SU-DHL-6 (cell line): ENCODE measurements around the gene GPAT3.

Experiments
- H2AFZ ChIP-seq: fragments of 200-600 bp; sonication (generic); 2 replicates; pipeline ENCODE4 v1.6.1; 2014; ENCODE audit warnings: low read depth, mild to moderate bottlenecking, moderate library complexity, mixed read lengths, antibody characterized with exemption, low read length; ENCODE audit not compliant: severe bottlenecking
- H3F3A ChIP-seq: fragments of 200-600 bp; shearing (Covaris generic); 2 replicates; pipeline ENCODE4 v1.6.0; 2016; ENCODE audit warnings: antibody characterized with exemption, mild to moderate bottlenecking; ENCODE audit not compliant: insufficient read depth
- H3K27ac ChIP-seq: fragments of 200-600 bp; sonication (generic); 2 replicates; pipeline ENCODE4 v1.5.1; 2016; ENCODE audit warnings: low read depth, mild to moderate bottlenecking, low read length, moderate library complexity, mixed read lengths
- H3K27me3 ChIP-seq: fragments of 200-600 bp; sonication (generic), shearing (Covaris generic); 2 replicates; pipeline ENCODE4 v1.6.0; 2014; ENCODE audit warnings: mild to moderate bottlenecking, low read length
- H3K36me3 ChIP-seq: fragments of 200-600 bp; sonication (generic); 2 replicates; pipeline ENCODE4 v1.6.1; 2014; ENCODE audit warnings: mild to moderate bottlenecking, low read length, mixed read lengths
- H3K4me2 ChIP-seq: fragments of 300-600, 200-600 bp; shearing (Covaris generic), sonication (generic); 2 replicates; pipeline ENCODE4 v1.6.0; 2014; ENCODE audit warnings: low read length, low read depth, mild to moderate bottlenecking; ENCODE audit not compliant: poor library complexity, severe bottlenecking
- H3K4me3 ChIP-seq: fragments of 200-600 bp; sonication (generic); 2 replicates; pipeline ENCODE4 v1.5.1; 2014; ENCODE audit warnings: antibody characterized with exemption, low read length, mild to moderate bottlenecking, mixed read lengths; ENCODE audit not compliant: insufficient read depth, poor library complexity, severe bottlenecking
- H3K79me2 ChIP-seq: fragments of 200-600 bp; sonication (generic); 2 replicates; pipeline ENCODE4 v1.6.1; 2014; ENCODE audit warnings: mild to moderate bottlenecking, low read length, moderate library complexity; ENCODE audit not compliant: insufficient read depth
- H3K9ac ChIP-seq: fragments of 200-600 bp; sonication (generic); 2 replicates; pipeline ENCODE4 v1.7.0; 2014; ENCODE audit warnings: mild to moderate bottlenecking, low read length
- H3K9me2 ChIP-seq: fragments of 200-600 bp; sonication (generic); replicated peaks from 2 replicates; pipeline ENCODE4 v1.6.1; 2014; ENCODE audit warnings: low read length; ENCODE audit not compliant: insufficient read depth
- H3K9me3 ChIP-seq: fragments of 200-600 bp; sonication (generic); 2 replicates; pipeline ENCODE4 v1.6.1; 2014; ENCODE audit warnings: low read length, mixed read lengths; ENCODE audit not compliant: insufficient read depth
- H4K20me1 ChIP-seq: fragments of 200-600 bp; sonication (generic); 2 replicates; pipeline ENCODE4 v1.6.1; 2014; ENCODE audit warnings: low read depth, mild to moderate bottlenecking, antibody characterized with exemption, low read length, moderate library complexity, mixed read lengths
- EZH2phosphoT487 ChIP-seq: fragments of 200-600 bp; sonication (generic), shearing (Covaris generic); conservative IDR thresholded peaks from 2 replicates; pipeline ENCODE4 v1.6.1; 2018; ENCODE audit warnings: mild to moderate bottlenecking, antibody characterized with exemption, low read length, moderate library complexity, mixed read lengths
- TF ChIP-seq, protein P1 (sequence below): fragments of 200-600 bp; sonication (generic); IDR thresholded peaks from one replicate; pipeline ENCODE4 v1.5.1; 2017; ENCODE audit warnings: antibody characterized with exemption, mild to moderate bottlenecking, low read length, moderate library complexity; ENCODE audit not compliant: insufficient read depth, poor library complexity, severe bottlenecking

GPAT3 gene

DNA sequence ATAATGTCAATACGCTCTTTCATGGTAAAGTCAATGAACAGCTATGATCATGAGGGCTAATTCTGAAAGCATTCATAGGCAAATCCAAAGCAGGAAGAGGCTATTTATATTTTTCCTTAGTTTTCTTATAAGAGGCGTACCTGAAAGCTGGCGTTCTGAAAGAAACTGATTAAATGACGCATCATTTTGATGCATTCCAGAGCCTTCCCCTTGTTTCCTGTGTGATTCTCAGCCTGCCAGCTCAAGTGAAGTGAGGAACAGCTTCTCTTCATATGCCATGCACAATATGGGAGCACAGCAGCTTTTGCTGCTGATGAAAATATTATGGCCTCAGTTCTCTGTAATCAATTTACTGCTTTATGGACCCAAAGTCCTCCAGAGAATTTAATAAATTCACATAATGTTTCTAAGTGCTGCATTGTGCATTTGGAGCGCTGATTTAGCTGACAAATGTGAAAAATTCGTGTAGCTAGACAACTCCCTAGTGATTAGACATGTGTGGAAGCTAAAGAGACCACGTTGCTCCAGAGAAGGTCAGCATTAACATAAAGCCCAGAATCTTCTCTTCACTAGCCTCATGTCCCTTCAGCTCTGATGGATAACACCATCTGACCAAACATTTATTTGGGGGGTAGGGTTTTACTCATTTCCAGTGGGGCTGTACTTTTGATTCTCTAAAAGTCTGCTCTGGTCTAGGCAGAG is 110.8 kb downstream of the GPAT3 start:
- TF ChIP-seq, protein P1, sequence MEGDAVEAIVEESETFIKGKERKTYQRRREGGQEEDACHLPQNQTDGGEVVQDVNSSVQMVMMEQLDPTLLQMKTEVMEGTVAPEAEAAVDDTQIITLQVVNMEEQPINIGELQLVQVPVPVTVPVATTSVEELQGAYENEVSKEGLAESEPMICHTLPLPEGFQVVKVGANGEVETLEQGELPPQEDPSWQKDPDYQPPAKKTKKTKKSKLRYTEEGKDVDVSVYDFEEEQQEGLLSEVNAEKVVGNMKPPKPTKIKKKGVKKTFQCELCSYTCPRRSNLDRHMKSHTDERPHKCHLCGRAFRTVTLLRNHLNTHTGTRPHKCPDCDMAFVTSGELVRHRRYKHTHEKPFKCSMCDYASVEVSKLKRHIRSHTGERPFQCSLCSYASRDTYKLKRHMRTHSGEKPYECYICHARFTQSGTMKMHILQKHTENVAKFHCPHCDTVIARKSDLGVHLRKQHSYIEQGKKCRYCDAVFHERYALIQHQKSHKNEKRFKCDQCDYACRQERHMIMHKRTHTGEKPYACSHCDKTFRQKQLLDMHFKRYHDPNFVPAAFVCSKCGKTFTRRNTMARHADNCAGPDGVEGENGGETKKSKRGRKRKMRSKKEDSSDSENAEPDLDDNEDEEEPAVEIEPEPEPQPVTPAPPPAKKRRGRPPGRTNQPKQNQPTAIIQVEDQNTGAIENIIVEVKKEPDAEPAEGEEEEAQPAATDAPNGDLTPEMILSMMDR: no peak
- TF ChIP-seq EZH2phosphoT487: no peak
- Histone ChIP-seq H3K4me2 (no peak overlapping the region), H3K27me3 (no peaks in the 10 kb centered on the region), H3K9ac (no peak overlapping the region), H3K4me3 (no peak overlapping the region), H3K9me3 (no peaks in the 10 kb centered on the region), H3K27ac (no peak overlapping the region), H2AFZ (no peak overlapping the region), H3K9me2 (no peaks in the 10 kb centered on the region), H4K20me1 (no peaks in the 10 kb centered on the region), H3K36me3 (no peaks in the 10 kb centered on the region), H3K79me2 (no peaks in the 10 kb centered on the region), H3F3A (no peaks in the 10 kb centered on the region)

DNA sequence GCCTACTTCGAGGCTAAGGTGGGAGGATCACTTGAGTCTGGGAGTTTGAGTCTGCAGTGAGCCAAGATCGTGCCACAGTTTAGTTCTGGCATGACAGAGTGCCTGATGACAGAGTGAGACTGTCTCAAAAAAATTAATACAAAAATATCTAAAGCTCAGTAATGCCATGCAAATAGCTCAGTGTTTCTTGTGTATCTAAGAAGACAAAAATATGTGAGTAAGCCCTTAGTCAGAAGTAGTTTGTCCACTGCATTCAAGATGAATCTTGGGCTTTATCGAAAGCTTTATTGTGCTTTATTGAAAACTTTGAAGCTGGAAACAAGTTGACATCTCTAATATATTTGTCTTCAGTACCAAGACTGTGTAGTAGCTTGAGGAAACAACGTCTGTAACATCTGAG is 115.9 kb downstream of the GPAT3 start:
- no peaks in the 10 kb centered on the region for H3K27me3 ChIP-seq
- H3K9me3 ChIP-seq: no peaks in the 10 kb centered on the region
- no peak overlapping the region for H2AFZ ChIP-seq
- H3F3A ChIP-seq: no peaks in the 10 kb centered on the region
- H3K9me2 ChIP-seq: no peaks in the 10 kb centered on the region
- H3K27ac ChIP-seq: no peak overlapping the region
- H3K79me2 ChIP-seq: no peaks in the 10 kb centered on the region
- H3K9ac ChIP-seq: no peak overlapping the region
- TF ChIP-seq, protein P1: no peak
- TF ChIP-seq EZH2phosphoT487: no peak
- no peak overlapping the region for H3K4me3 ChIP-seq
- no peaks in the 10 kb centered on the region for H4K20me1 ChIP-seq
- H3K36me3 ChIP-seq: no peaks in the 10 kb centered on the region
- H3K4me2 ChIP-seq: no peak overlapping the region
